Effector CD4-positive, alpha-beta T cell (primary cell): ENCODE results near the gene TRIP13.
"Not testable (repeated sequence)": the region's sequence is repeated elsewhere in the genome, so short reads cannot be mapped to it uniquely, and the experiment has no call there.

Experiments
- DNase-seq: peaks from one replicate; pipeline ENCODE4 v3.0.0-alpha.2; 2020

The TRIP13 gene

DNA sequence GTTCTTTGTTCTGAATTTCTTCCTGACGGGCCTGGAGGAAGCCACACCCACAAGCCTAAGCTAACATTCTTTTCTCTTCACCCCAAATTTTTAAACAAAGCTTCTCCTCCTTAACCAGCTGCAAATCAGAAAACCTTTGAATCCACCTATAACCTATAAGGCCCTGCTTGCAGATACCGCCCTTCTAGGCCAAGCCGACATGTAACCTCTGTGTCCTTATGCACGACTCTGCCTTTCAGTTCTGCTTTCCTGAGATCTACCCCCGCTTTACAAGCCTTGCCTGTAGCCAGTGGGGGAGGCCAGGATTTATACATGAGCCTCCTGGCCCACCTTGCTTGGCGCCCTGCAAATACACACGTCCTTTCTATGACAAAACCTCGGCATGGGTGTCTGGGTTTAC, 19.4 kb upstream of the TRIP13 start:
- DNase-seq, result no peak

DNA sequence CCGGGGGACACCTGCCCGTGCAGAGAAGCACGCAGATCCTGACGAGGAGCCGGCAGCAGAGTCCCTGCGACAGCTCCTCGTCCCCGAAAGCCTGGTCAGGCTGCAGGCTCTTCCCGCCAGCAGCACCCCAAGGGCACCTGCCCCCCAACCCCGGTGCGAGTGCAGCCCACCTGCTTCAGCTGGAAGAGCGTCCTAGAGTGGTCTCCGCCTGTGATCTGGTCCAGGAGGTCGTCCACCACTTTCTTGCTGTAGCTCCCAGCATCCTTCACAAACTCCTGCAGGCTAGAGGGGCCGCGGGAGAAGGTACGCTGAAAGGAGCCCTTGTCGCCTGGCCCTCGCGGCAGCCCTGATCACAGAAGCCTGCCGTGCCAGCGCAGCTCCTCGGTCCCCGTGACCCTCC, 16.8 kb upstream of the TRIP13 start:
- DNase-seq, result no peak

DNA sequence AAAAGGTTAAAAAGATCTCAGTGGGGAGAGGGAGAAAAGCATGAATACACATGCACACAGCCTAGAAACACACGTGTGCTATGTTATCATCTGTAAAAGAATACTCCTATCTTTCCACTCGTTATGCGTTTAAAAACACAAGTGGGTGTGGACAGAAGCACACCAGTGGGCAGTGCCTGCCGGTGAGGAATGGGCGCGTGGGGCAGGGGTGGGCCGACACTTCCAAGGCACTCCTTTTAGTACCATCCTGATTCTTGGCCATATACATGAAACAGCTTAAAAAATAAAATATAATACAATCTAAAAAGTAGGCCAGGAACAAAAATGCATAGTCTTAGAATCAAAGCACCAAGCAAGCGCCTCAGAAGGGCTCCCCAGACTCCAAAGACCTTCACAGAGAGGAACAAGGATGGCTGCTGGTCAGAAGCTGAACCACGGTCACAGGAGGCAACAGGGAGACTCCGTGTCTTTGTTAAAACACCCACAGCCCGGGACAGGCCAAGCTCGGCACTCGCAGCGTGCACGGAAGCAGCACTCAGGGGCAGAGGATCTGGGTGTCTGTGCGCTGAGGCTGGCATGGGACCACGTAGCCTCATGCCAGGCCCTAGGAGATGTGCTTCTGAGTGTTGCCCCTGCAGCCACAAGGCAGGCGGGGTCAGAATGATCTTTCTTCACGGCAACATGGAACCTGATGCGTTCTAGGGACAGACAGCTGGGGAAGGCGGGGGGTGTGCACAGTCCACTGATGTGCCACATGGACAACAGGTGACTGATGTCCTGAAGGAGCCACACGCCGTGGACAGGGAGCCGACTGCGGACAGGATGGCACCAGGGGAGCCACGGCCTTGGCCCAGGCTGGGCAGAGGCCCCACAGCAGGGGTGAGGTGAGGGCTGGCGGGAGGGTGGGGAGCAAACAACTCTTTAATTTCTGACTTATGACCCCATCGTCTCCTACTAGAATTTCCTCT, 16.0 kb upstream of the TRIP13 start:
- no peak for DNase-seq

DNA sequence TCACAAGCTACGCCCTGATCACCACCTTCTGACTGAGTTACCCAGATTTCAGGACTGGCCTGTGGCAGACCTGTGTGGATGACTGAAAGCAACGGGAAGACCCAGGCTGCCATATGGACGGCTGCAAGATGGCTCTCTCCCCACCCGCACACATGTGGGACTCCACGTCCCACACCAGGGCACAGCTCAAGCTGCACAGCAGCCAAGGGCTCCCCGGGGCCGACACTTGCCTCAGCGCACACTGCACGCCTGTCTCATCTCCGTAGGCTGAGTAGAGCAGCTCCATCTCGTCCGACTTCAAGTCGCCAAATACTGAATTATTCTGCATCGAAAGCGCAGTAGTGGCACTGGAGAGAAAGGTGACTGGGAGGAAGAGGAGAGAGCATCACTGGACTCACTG, 14.6 kb upstream of the TRIP13 start:
- no peak for DNase-seq

DNA sequence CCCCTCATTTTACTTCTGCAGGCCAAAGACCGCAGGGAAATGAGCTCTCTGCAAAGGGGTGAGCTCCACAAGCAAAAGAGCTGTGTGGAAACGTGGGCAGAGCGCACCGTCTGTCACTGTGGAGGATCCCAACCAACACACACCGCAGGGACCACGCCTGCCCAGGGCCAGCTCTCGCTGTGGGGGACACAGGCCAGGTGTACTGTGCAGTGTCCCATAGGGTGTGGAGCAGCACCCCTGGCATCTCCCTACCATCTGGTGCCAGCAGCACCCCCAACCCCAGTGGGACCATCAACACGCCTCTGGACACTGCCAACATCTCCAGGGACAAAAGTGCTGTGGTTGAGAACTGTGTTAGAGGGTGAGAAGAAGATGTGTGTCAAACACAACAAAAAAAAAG, 14.0 kb upstream of the TRIP13 start:
- not testable (repeated sequence) for DNase-seq

DNA sequence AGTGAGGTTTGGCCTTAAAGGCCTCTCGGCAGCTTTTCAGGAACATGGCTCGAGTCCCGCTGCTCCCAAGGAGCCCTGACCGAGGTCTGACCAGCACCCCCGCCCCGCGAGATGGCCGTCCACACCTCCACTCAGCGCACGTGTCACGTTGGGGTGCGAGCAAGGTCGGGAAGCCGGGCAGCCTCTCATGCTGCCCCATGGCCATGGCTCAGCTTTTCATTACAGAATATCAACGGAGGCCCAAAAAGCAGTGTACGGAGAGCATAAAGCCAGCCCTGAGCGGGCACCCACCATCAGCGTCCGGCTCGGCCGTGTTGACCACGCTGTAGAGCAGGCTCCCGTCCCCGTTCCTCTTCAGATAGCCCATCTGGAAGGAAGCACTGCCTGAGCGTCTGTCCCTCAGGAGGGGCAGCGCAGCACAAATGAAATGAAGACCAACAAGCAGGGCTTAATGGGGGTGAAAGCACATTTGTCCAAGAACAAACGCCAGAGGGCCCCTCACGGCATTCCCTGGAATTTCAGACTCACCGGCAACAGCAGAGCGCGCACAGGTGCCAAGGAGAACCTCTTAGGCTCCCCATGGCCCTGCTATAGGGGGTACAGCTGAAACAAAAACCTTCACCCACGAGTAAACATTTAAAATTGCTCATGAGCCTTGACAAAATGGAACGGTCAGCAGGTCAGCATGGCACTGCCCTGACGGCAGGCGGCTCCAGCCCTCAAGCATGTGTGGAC, 11.7 kb upstream of the TRIP13 start:
- DNase-seq, result no peak

DNA sequence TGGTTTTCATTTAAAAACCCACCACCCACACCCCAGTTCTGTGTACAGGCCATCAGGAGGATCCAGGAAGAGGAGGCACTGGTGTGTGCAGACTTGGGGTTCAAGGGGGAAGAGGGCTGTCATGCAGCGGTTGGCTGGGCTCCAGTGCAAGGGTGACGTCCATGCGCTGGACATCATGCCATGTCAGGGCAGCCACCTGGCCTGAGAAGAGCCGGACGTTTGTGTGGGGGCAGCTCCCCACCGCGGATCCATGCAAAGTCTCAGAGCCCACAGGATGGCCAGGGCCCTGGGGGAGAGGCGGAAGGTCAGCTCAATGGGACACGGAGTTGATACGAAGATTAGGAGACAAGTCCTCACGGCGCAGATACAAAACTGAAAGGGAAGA, 11.1 kb upstream of the TRIP13 start:
- DNase-seq, result no peak

DNA sequence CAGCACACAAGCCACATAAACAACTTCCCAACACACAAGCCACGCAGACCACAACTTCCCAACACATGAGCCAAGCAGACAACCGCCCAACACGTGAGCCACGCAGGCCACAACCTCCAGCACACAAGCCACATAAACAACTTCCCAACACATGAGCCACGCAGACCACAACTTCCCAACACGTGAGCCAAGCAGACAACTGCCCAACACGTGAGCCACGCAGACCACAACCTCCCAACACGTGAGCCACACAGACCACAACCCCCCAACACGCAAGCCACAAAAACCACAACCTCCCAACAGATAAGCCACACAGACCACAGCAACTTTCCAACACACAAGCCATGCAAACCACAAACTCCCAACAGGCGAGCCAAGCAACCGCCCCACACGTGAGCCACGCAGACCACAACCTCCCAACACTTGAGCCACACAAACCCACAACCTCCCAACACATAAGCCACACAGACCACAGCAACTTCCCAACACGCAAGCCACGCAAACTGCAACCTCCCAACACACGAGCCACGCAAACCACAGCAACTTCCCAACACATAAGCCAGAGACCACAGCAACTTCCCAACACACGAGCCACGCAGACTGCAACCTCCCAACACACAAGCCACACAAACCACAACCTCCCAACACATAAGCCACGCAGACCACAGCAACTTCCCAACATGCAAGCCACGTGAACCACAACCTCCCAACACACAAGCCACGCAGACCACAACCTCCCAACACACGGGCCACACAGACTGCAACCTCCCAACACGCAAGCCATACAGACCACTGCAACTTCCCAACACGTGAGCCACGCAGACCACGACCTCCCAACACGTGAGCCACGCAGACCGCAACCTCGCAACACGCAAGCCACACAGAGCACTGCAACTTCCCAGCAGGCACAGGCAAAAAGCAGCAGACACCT, 10.2 kb upstream of the TRIP13 start:
- DNase-seq, result no peak

DNA sequence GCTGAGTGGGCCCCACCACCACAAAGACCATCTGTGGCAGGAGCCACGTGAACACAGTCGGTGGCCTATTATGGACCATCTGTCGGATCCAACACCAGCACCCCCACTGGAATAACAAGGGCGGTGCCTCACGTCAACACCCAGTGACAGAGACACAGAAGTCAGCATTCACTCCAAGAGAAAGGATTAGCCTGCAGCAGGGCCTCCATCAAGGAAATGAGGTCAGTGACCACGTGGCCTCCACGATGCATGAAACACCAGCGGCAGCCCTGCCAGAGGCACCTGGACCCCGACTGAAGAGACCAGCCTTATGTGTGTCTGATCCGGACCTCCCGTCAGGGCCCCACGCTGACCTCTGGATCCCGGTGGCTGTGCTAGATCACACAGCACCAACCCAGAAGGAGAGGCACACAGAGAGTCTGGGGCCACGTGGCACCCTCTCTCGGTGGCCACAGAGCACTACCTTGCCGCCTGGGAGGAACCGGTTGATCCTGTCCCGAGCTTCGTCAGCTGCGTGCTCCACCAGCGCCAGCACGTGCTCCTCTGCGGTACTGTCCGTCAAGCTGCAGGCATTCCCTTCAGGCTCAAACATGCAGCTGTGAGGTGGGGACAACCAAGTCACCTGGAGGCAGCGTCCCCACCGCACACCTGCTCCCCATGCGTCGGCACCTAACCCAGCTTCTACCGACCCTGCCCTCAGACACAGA, 9.1 kb upstream of the TRIP13 start:
- no peak for DNase-seq

DNA sequence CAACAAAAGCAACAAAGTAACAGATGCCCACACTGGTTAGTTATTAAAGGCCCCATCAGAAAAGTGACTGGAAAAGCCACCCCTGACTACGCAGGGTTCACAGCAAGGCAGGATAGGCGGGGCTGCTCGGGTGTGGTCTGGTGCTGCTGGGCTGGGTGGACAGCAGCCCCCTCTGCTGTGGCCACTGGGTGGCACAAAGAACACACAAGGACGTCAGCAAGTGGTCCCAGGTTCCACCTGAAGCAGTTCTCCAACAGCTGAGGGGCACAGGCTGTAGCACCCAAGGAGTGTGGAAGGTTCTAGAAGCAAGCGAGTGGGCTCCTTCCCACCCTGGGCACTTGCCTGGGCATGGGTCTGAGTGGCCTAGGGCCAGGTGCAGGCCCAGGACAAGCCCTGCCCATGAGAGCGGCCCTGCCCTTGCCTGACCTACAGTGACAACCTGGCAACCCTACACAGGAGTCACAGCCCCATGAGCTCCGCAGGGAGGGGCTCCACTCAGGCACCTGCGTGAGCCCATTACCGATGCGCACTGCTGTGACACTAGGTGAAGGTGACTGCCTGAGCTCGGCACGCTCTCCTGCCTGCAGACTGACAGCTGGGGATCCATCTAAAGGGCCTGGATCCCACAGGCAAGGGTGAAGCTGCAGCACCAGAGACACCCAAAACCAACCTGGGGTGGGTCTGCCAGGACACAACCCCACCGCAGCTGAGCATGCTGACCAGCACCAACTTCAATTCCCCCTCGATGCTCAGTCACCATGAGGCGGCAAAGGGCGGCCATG, 8.1 kb upstream of the TRIP13 start:
- no peak for DNase-seq

DNA sequence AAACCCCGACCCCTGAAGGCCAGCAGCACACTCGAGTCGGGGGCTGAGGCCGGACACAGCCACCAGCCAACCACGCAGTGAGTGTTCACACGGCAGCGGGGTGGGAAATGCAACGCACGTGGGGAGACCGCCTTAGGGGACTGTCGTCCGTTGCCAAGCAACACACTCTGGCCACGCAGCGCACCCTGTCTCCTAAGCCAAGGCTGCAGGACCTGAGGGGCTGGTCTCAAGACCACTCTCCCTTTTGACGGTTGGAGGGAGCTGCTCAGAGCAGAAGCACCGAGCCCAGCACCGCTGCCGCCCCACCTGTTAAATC, 7.6 kb upstream of the TRIP13 start:
- DNase-seq, result no peak

DNA sequence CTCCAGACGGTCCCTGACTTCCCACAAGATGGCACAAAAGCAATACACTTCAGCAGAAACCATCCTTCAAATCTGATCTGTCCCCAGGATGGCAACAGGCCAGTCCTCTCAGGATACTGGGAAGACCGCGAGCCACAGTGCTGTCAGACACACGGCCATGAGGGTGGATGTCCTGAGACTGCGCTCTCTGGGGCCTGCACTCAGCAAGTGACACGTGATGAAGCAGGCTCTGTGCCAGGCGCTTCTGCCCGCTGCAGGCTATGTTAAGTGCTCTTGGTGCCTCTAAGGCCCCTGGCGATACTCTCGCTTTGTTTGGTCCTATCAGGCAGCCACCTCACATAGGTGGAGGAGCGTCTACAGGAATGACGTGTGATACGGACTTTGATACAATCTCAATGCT, 7.2 kb upstream of the TRIP13 start:
- DNase-seq, result no peak

DNA sequence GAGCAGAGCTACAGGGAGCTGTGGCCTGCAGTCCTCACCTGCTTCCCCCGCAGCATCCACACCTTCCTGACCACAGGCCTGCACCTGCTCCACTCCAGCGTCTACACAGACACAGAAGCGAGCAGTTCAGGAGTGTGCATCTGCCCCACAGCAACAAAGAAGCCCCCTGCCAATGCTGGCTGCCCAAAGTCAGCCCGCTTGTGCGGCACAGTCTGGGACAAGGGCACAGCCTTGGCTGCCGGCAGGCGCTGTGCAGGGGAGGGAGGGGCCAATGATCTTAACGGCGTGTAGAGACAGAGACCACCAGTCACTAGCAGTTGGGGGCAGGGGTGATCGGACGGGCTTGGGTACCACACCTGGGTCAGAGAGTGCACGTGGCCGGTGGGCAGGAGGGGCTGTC, 6.6 kb upstream of the TRIP13 start:
- DNase-seq, result no peak

DNA sequence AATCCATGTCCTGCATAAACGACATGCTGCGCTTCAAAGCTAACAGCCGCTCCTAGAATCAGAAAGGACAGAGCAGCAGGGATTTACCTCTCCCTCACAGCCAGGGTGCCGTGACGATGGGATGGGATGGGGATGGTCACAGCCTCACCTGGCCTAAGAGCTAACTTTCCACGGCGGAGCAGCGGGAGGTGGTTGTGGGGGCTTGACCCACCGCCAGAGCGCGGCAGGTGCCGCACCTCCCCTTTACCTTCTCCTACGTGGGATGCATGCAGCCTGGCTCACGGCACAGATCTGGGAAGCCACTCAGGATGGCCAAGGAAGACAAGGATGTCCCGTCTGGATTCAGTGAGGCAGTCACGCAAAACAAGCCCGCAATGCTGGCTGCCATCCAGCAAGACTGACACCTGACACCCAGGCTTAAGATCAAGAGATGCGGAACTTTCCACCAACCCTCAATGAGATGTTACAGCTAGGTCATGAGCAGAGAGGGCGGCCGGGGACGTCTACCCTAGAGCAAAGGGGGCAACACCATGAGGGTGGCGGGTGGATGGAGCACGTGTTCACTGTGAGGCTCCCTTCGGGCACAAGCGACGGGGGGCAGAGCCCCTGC, 5.9 kb upstream of the TRIP13 start:
- DNase-seq, result no peak

DNA sequence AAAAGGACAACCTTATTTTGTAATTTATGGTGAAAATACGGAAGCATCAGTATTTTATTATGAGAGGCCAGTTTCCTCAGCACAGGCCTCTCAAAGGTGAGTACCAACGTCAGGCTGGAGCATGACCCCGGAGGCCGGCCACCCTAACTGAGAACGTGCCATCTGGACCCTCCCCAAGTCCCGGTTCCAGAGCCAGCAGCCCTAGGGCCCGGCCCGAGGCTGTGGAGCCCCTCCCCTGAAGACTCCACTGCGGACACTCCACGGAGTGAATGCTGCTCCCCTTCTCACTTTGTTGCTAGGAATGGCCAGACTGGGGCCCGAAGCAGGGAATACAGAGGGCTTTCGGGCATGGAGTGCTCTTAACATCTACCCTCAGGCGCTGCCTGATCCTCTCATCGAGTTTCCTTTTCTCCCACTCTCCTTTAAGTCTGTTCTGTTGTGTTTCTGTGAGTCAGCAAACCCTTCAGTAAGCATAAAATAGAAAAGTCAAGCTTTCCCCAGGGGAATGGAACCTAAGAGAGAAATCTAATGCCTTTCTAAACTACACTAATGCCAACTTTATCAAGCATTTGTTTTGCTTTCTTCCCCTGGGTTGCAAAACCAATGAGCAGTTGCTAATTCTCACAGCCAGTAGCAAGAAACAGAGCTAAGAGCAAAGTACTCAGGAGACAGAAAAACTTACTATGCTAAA, 4.6 kb upstream of the TRIP13 start:
- no peak for DNase-seq

DNA sequence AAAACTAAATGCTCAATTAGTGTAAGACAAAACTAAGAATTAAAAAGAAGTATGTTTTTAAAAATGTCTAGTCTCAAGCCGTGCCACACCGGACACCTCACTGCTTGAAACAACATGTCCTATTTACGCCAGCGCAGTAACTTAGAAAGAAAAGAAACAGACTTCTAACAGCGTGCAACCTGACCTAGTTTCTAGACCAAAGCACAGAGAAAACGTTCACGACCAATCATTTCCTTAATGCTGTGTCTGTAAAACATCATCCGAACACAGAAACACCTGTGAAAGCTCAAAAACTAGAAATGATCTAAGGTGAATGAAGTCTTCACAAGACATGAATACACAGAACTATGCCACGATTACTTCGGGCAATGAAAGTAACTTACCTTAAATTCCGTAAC, 4.0 kb upstream of the TRIP13 start:
- DNase-seq, result no peak

DNA sequence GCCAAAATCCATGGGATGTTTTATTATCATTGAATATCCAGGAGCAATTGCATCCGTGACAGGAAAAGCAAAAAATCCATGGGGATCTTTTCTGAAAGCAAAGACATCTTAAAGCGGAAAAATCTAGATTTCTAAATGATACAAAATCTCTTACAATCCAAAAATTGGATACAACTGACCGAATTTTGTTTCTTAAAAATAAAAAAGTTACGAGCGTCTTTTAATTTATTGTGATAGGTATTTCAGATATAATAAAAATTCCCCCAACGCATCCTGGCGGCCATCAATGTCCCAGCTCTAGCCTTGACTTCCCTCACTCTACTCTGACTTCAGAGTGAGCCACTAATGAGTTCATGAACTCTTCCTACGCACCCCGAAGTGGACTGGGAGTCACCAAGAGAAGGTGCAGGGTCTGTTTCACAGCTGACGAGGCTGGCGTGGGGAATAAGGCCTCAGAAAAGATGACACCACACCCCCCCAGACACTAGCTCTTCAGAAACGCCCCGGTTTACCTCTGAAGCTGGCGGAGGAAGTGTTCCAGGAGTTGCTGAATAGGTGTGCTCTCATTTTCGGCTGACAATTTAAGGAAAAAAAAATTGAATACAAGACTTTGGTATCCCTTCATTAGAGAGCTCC, 3.5 kb upstream of the TRIP13 start:
- DNase-seq, result no peak

DNA sequence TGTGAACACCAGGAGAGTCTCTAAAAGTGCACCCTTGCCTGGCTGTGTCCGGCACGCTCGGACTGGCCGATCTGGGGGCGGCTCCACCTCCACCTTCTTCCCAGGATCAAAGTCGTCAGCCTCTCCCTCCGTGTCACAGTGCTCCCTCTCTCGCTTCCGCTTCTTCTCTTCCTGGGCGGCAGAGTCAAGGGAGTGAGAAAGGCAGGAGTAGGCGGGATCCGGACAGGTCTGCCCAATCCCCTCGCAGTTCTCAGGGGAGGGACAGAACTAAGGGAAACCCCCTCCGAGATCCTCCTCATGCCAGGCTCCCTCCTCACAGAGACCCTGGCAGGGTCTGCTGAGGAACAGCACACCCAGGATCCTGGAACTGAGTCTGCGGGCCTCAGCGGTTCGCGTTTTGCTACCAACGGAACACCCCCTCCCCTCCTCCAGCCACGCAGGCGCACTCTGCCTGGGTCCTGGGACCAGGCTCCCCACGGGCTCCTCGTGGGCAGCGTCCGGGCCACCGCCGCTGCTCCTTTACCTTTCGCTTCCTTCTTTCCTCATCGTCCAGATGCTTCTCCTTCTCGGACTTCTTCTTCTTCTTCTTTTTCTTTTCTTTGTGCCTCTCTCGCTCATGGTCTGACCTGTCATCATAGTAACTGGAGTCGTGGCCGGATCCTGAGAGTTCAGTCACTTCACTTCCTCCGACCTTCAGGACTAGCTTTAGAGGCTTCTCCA, 1.4 kb upstream of the TRIP13 start:
- no peak for DNase-seq

DNA sequence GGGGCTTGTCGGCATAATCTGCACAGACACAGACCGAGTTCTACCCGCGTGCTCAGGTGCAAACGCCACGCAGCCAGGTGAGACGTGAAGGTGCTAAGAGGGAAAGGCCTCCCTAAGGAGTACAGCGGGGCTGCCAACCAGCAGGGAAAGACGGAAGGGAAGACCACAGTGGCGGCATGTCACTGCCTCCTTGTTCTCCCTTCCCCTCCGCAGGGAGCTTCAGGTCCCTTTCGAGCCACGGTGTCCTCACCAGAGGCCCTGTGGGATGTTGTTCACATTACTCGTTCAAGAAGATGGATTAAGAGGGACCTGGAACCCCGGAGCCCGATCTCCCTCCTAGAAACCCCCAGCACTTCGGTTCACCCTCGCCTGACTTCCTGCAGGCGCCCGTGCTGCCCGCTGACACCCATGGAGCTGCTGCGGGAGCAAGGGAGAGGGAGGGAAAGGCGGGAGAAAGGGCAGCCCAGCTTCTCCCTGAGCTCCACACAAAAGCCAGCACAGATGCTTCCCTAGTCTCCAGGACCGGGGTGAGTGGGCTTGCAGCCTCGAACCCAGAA, 769 bp upstream of the TRIP13 start:
- DNase-seq, result no peak
